HCT116 (cell line): Measurements from ENCODE around the gene SMIM20. TPM values are rescaled to one million over a fixed set of nuclear protein-coding genes. Genes with fewer than 3 reads are reported as not detected.
"Not testable (repeated sequence)": the region's sequence is repeated elsewhere in the genome, so short reads cannot be mapped to it uniquely, and the experiment has no call there.

Experiments used
- ATAC-seq: fragments of 200-7000 bp; cut with Tn5 transposase; 2 replicates; pipeline ENCODE4 v1.9.1; 2020; ENCODE audit warnings: mild to moderate bottlenecking, moderate library complexity
- BruUV-seq: library from RNA; stranded (reverse); fragments of 400-500 nt; replicated peaks from 2 replicates; lab custom pipeline; 2021; lab: Mats Ljungman, UMichigan
- CTCF ChIA-PET: fragments of 300-600 bp; sonication (Branson Sonifier 250); formaldehyde crosslinking; loops from one replicate; lab custom pipeline; 2021; ENCODE audit warnings: antibody characterized with exemption; lab: Charles Lee
- POLR2A ChIA-PET: fragments of 300-600, 350-600 bp; sonication (Branson Sonifier 250); formaldehyde crosslinking; loops from one replicate; lab custom pipeline; 2021; ENCODE audit warnings: antibody characterized with exemption; lab: Charles Lee
- RAD21 ChIA-PET, 2 experiments: fragments of 300-600 bp; sonication (Branson Sonifier 250); formaldehyde crosslinking; loops; one replicate each; lab custom pipeline; 2023; ENCODE audit warnings: low total read pairs in 2 of 2; ENCODE audit not compliant: uncharacterized antibody in 2 of 2, unreplicated experiment in 2 of 2, low non-redundant PET in 1 of 2; lab: Charles Lee
- DNase-seq: peaks from one replicate; pipeline ENCODE4 v3.0.0-alpha.2; 2010; ENCODE audit warnings: low read depth, low spot score
- H2AFZ ChIP-seq: fragments of 200-600 bp; shearing (Covaris generic), sonication (generic); 2 replicates; pipeline ENCODE4 v1.6.1; 2017; ENCODE audit warnings: low read depth, mixed run types, mixed read lengths, antibody characterized with exemption, low read length; ENCODE audit not compliant: poor library complexity, severe bottlenecking
- H3K27ac ChIP-seq: 2 replicates; pipeline ENCODE4 v1.5.1; 2012; ENCODE audit warnings: low read depth, low read length
- H3K27me3 ChIP-seq: fragments of 200-600 bp; sonication (generic); 2 replicates; pipeline ENCODE4 v1.6.1; 2016; ENCODE audit warnings: mixed run types, low read length, mixed read lengths; ENCODE audit not compliant: insufficient read depth
- H3K36me3 ChIP-seq, 2 experiments: fragments of 200-500 bp in 1 of 2; fragments of 200-600 bp in 1 of 2; sonication (Bioruptor generic) in 1 of 2; sonication (generic) in 1 of 2; 2 replicates each; pipeline versions ENCODE4 v1.5.1 to v1.6.1; 2014 to 2016; ENCODE audit warnings: low read length in 2 of 2, inconsistent platforms in 1 of 2, mixed read lengths in 1 of 2, mixed run types in 1 of 2; ENCODE audit not compliant: insufficient read depth in 2 of 2, control insufficient read depth in 1 of 2
- H3K4me1 ChIP-seq, 2 experiments: fragments of 200-600 bp in 1 of 2; sonication (generic) in 1 of 2; 2 replicates each; pipeline versions ENCODE4 v1.5.1 to v1.6.1; 2012 to 2017; ENCODE audit warnings: low read length in 2 of 2, inconsistent platforms in 1 of 2, mild to moderate bottlenecking in 1 of 2, mixed read lengths in 1 of 2, mixed run types in 1 of 2, moderate library complexity in 1 of 2; ENCODE audit not compliant: insufficient read depth in 2 of 2, control insufficient read depth in 1 of 2
- H3K4me2 ChIP-seq: fragments of 200-600 bp; sonication (generic); 2 replicates; pipeline ENCODE4 v1.6.1; 2017; ENCODE audit warnings: mixed run types, low read length, mixed read lengths
- H3K4me3 ChIP-seq, 2 experiments: fragments of 200-600 bp in 1 of 2; sonication (generic) in 1 of 2; replicated peaks in 1 of 2; 2 replicates each; pipeline ENCODE4 v1.5.1; 2011 to 2016; ENCODE audit warnings: low read length in 2 of 2, control low read depth in 1 of 2, low read depth in 1 of 2, mild to moderate bottlenecking in 1 of 2, mixed read lengths in 1 of 2, mixed run types in 1 of 2
- H3K79me2 ChIP-seq: fragments of 200-600 bp; sonication (generic); 2 replicates; pipeline ENCODE4 v1.6.1; 2017; ENCODE audit warnings: mild to moderate bottlenecking, mixed run types, low read length, moderate library complexity, mixed read lengths; ENCODE audit not compliant: insufficient read depth
- H3K9ac ChIP-seq: fragments of 200-600 bp; sonication (generic); 2 replicates; pipeline ENCODE4 v1.6.1; 2016; ENCODE audit warnings: low read length, mixed read lengths
- H3K9me2 ChIP-seq: fragments of 200-600 bp; sonication (generic), shearing (Covaris generic); 2 replicates; pipeline ENCODE4 v1.6.1; 2017; ENCODE audit warnings: mixed run types, mild to moderate bottlenecking, moderate library complexity; ENCODE audit not compliant: insufficient read depth
- H3K9me3 ChIP-seq, 2 experiments: fragments of 200-500 bp in 1 of 2; fragments of 200-600 bp in 1 of 2; sonication (Bioruptor generic) in 1 of 2; sonication (generic) in 1 of 2; 2 replicates each; pipeline ENCODE4 v1.6.1; 2014 to 2017; ENCODE audit warnings: low read length in 2 of 2, mixed read lengths in 2 of 2, inconsistent platforms in 1 of 2, low read depth in 1 of 2, mild to moderate bottlenecking in 1 of 2, mixed run types in 1 of 2, moderate library complexity in 1 of 2; ENCODE audit not compliant: control insufficient read depth in 1 of 2, insufficient read depth in 1 of 2
- H4K20me1 ChIP-seq: fragments of 200-600 bp; sonication (generic), shearing (Covaris generic); 2 replicates; pipeline ENCODE4 v1.6.1; 2017; ENCODE audit warnings: mixed run types, mild to moderate bottlenecking, moderate library complexity; ENCODE audit not compliant: insufficient read depth
- EZH2 ChIP-seq: fragments of 200-600 bp; sonication (generic); IDR thresholded peaks from 2 replicates; pipeline ENCODE4 v1.6.1; 2017; ENCODE audit warnings: antibody characterized with exemption, mixed run types
- EZH2phosphoT487 ChIP-seq: fragments of 200-600 bp; IDR thresholded peaks from 2 replicates; pipeline ENCODE4 v1.6.1; 2018; ENCODE audit warnings: antibody characterized with exemption, borderline replicate concordance
- POLR2AphosphoS5 ChIP-seq: IDR thresholded peaks from 2 replicates; pipeline ENCODE4 v1.6.1; 2011; ENCODE audit warnings: mild to moderate bottlenecking, low read depth, low read length, moderate library complexity
- intact Hi-C: fragments of 100-400 bp; cut with micrococcal nuclease; formaldehyde crosslinking; loops from 2 replicates; pipeline ENCODE4 v1.10.0; 2022
- total RNA-seq: library from RNA; stranded (reverse); gene quantifications from one replicate; pipeline ENCODE4 v1.2.1, GENCODE V29; 2021; ENCODE audit not compliant: unreplicated experiment
- TF ChIP-seq, protein P1 (sequence below), 3 experiments: fragments of 200-600 bp in 1 of 3; sonication (generic) in 1 of 3; IDR thresholded peaks in 2 of 3; conservative IDR thresholded peaks in 1 of 3; 2 replicates each; pipeline ENCODE4 v1.5.1; 2012 to 2017; ENCODE audit warnings: low read depth in 2 of 3, low read length in 2 of 3, antibody characterized with exemption in 1 of 3, borderline replicate concordance in 1 of 3, control low read depth in 1 of 3, mild to moderate bottlenecking in 1 of 3, mixed read lengths in 1 of 3, mixed run types in 1 of 3, moderate library complexity in 1 of 3; ENCODE audit not compliant: insufficient read depth in 1 of 3
- TF ChIP-seq, protein P2 (sequence below): IDR thresholded peaks from 2 replicates; pipeline ENCODE4 v1.6.1; 2012
- TF ChIP-seq, protein P3 (sequence below): IDR thresholded peaks from 2 replicates; pipeline ENCODE4 v1.6.1; 2012; ENCODE audit warnings: low read depth

The SMIM20 gene
- total RNA-seq, 1 experiment from 2014 or later: 36.9 TPM

DNA sequence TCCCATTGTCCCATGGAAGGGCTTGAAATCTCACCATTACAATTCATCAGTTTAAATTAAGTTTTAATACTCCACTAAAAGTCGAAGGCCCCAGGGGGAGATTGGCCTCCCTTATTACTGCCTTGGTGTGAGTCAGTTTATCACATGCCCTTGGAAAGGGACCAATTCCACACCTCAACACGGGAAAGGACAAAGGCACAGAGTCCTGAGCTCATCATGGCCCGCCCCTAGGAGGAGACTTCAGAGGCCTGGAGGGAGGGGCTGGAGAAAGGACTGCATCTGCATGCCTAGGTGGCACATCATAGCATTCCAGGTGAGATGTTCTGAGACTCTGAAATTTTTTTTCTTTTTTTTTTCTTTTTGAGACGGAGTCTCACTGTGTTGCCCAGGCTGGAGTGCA lies 48.4 kb upstream of the SMIM20 start (continued):
- TF ChIP-seq, protein P1, sequence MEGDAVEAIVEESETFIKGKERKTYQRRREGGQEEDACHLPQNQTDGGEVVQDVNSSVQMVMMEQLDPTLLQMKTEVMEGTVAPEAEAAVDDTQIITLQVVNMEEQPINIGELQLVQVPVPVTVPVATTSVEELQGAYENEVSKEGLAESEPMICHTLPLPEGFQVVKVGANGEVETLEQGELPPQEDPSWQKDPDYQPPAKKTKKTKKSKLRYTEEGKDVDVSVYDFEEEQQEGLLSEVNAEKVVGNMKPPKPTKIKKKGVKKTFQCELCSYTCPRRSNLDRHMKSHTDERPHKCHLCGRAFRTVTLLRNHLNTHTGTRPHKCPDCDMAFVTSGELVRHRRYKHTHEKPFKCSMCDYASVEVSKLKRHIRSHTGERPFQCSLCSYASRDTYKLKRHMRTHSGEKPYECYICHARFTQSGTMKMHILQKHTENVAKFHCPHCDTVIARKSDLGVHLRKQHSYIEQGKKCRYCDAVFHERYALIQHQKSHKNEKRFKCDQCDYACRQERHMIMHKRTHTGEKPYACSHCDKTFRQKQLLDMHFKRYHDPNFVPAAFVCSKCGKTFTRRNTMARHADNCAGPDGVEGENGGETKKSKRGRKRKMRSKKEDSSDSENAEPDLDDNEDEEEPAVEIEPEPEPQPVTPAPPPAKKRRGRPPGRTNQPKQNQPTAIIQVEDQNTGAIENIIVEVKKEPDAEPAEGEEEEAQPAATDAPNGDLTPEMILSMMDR (IDR thresholded peaks at IDR 0.05 in 2 of 3, conservative IDR thresholded peaks at IDR 0.05 in 1 of 3; ENCODE audit: borderline replicate concordance in 1 of 3, insufficient read depth in 1 of 3, low read depth in 2 of 3, low read length in 2 of 3): no peak
- TF ChIP-seq, protein P2, sequence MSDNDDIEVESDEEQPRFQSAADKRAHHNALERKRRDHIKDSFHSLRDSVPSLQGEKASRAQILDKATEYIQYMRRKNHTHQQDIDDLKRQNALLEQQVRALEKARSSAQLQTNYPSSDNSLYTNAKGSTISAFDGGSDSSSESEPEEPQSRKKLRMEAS: peak; percentile 58; the same call in 1 of the 2 replicates
- TF ChIP-seq POLR2AphosphoS5 (peak; percentile 40), EZH2phosphoT487 (no peak), EZH2 (no peak)
- TF ChIP-seq, protein P3, sequence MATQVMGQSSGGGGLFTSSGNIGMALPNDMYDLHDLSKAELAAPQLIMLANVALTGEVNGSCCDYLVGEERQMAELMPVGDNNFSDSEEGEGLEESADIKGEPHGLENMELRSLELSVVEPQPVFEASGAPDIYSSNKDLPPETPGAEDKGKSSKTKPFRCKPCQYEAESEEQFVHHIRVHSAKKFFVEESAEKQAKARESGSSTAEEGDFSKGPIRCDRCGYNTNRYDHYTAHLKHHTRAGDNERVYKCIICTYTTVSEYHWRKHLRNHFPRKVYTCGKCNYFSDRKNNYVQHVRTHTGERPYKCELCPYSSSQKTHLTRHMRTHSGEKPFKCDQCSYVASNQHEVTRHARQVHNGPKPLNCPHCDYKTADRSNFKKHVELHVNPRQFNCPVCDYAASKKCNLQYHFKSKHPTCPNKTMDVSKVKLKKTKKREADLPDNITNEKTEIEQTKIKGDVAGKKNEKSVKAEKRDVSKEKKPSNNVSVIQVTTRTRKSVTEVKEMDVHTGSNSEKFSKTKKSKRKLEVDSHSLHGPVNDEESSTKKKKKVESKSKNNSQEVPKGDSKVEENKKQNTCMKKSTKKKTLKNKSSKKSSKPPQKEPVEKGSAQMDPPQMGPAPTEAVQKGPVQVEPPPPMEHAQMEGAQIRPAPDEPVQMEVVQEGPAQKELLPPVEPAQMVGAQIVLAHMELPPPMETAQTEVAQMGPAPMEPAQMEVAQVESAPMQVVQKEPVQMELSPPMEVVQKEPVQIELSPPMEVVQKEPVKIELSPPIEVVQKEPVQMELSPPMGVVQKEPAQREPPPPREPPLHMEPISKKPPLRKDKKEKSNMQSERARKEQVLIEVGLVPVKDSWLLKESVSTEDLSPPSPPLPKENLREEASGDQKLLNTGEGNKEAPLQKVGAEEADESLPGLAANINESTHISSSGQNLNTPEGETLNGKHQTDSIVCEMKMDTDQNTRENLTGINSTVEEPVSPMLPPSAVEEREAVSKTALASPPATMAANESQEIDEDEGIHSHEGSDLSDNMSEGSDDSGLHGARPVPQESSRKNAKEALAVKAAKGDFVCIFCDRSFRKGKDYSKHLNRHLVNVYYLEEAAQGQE: no peak
- TF ChIP-seq, all 23 proteins: peak for 5

DNA sequence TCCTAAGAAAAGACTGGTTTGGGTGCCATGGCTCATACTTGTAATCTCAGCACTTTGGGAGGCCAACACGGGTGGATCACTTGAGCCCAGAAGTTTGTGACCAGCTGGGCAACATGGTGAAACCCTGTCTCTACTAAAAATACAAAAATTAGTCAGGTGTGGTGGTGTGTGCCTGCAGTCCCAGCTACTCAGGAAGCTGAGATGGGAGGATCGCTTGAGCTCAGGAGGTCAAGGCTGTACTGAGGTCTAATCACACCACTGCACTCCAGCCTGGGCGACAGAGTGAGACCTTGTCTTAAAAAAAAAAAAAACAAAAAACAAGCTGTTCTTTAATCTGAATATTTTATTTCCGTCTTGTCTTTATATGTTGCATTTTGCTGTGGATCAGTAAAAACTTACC lies 47.6 kb upstream of the SMIM20 start:
- H3K9me2 ChIP-seq, H3K9me3 ChIP-seq, ATAC-seq, DNase-seq, H3K36me3 ChIP-seq, POLR2A ChIA-PET, H3K9ac ChIP-seq, H4K20me1 ChIP-seq, H2AFZ ChIP-seq, H3K4me3 ChIP-seq, CTCF ChIA-PET, H3K27me3 ChIP-seq, H3K4me2 ChIP-seq, H3K27ac ChIP-seq, BruUV-seq, intact Hi-C loops, H3K79me2 ChIP-seq: not testable (repeated sequence)
- RAD21 ChIA-PET: interaction anchor here in 1 of 2 experiments (0.7 kb wide), 1 partner anchor 74 kb away, joined by 3 read pairs; no protein-coding TSS in a partner anchor
- H3K4me1 ChIP-seq: peaks cover 15 to 36% of the 10 kb centered on the region in 2 experiments
